Upper lobe of right lung (tissue), 1 donor: ENCODE data around the gene CTNND1. TPM values are rescaled to one million over a fixed set of nuclear protein-coding genes. Genes with fewer than 3 reads are reported as not detected.

Source experiments
- ATAC-seq: fragments of 200-7000 bp; cut with Tn5 transposase; one replicate; pipeline ENCODE4 v1.9.1; 2020; ENCODE audit warnings: mild to moderate bottlenecking, moderate library complexity
- DNase-seq: peaks from one replicate; pipeline ENCODE4 v3.0.0-alpha.2; 2020
- H3K27ac ChIP-seq: fragments of 200-600 bp; one replicate; pipeline ENCODE4 v1.8.0; 2022
- H3K27me3 ChIP-seq: fragments of 200-600 bp; one replicate; pipeline ENCODE4 v1.8.0; 2022; ENCODE audit warnings: mild to moderate bottlenecking
- H3K36me3 ChIP-seq: fragments of 200-600 bp; one replicate; pipeline ENCODE4 v1.8.0; 2022
- H3K4me1 ChIP-seq: fragments of 200-600 bp; one replicate; pipeline ENCODE4 v1.8.0; 2022
- H3K4me3 ChIP-seq: fragments of 200-600 bp; one replicate; pipeline ENCODE4 v1.8.0; 2022; ENCODE audit warnings: mild to moderate bottlenecking
- H3K9me3 ChIP-seq: fragments of 200-600 bp; one replicate; pipeline ENCODE4 v1.8.0; 2022
- intact Hi-C: fragments of 100-400 bp; cut with DNase I; formaldehyde crosslinking; loops from one replicate; pipeline ENCODE4 v1.11.0; 2022
- total RNA-seq: library from RNA; stranded (reverse); fragmentation: NEBNext Ultra II Directional; extraction: Animal tissue kit (Norgen Biotek cat#: 25700); gene quantifications from one replicate; pipeline ENCODE4 v1.2.1, GENCODE V29; 2021
- TF ChIP-seq, protein P1 (sequence below): fragments of 200-600 bp; IDR thresholded peaks from one replicate; pipeline ENCODE4 v1.8.0; 2022; ENCODE audit warnings: antibody characterized with exemption
- donor health status: DM: no; HTN: yes; CAD: no; lungs with severe emphysema.

Gene CTNND1
- total RNA-seq, 1 donor from 2014 or later: 245 TPM

DNA sequence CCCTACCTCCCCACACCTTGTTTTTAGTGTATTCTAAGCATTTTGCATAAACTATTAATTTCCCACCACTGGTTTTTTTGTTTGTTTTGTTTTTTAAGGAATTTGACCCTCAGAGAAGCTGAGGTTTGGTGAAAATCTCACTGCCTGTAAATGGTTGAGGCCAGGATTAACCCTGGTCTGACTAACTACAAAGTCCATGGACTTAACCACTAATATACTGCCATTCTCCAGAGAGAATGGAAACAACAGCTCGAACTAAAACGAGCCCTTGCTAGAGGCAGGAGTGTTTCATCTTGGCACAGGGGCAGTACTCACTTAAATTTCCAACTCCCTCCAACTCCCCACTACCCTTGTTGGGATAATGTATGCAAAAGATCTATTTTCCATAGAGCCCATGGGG lies 3.0 kb downstream of the CTNND1 start:
- no peaks in the 10 kb centered on the region for H3K36me3 ChIP-seq
- peaks cover 30% of the 10 kb centered on the region for H3K4me1 ChIP-seq
- intact Hi-C loops: loop anchor here (5.0 kb wide), 1 partner anchor 33 kb away; no protein-coding TSS in a partner anchor
- no peaks in the 10 kb centered on the region for H3K9me3 ChIP-seq
- H3K27ac ChIP-seq: peak overlapping the region; percentile 85
- DNase-seq (no peak), ATAC-seq (no peak)
- no peaks in the 10 kb centered on the region for H3K27me3 ChIP-seq
- TF ChIP-seq, protein P1, sequence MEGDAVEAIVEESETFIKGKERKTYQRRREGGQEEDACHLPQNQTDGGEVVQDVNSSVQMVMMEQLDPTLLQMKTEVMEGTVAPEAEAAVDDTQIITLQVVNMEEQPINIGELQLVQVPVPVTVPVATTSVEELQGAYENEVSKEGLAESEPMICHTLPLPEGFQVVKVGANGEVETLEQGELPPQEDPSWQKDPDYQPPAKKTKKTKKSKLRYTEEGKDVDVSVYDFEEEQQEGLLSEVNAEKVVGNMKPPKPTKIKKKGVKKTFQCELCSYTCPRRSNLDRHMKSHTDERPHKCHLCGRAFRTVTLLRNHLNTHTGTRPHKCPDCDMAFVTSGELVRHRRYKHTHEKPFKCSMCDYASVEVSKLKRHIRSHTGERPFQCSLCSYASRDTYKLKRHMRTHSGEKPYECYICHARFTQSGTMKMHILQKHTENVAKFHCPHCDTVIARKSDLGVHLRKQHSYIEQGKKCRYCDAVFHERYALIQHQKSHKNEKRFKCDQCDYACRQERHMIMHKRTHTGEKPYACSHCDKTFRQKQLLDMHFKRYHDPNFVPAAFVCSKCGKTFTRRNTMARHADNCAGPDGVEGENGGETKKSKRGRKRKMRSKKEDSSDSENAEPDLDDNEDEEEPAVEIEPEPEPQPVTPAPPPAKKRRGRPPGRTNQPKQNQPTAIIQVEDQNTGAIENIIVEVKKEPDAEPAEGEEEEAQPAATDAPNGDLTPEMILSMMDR: no peak
- peak overlapping the region; percentile 57 for H3K4me3 ChIP-seq

DNA sequence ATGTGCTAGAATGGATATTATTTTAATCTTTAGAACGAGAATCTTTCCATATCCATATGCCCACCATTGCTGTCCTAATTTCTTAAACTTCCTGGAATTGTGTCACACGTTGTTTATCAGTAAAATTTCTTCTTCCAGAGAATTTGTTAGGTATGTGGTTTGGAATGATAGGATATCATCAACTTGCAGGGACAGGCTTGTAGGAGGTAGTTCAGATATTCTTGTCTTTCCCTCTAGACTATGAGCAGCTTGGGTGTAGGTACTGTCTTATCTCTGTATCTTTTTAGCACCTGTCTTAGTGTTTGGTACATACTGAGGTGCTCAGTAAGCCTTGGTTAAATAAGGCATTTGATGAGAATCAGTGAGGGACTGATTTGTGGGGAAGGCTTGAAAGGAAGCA lies 3.4 kb downstream of the CTNND1 start:
- Histone ChIP-seq H3K4me1 (peaks cover 35% of the 10 kb centered on the region), H3K27ac (peak overlapping the region; percentile 85)

DNA sequence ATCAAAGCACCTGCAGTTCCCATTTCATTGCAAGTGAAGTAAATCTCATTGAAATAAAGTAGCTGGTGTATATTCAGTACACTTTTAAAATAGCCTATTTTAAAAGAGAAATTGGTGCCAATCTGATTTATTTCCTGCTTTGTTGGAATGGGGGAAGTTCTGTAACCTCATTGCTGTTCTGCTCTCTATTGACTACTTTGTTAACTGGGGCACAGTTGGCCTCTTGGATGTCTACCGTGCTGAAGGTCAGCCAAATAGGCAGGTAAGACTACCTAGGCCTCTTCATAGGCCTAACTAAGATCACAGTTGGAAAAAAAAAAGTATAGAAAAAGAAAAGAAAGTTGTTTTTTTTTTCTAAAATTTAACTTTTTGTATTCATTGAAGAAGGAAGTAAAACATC lies 9.2 kb downstream of the CTNND1 start:
- H3K9me3 ChIP-seq: no peaks in the 10 kb centered on the region
- no peaks in the 10 kb centered on the region for H3K27me3 ChIP-seq
- ATAC-seq: no peak
- H3K27ac ChIP-seq: peak overlapping the region; percentile 18
- no peaks in the 10 kb centered on the region for H3K36me3 ChIP-seq
- DNase-seq: no peak
- intact Hi-C loops: no loop called here
- TF ChIP-seq, protein P1: no peak
- H3K4me1 ChIP-seq: peaks cover 74% of the 10 kb centered on the region
- H3K4me3 ChIP-seq: no peak overlapping the region

More for the DNA sequence above, 3.4 kb downstream of the CTNND1 start:
- Histone ChIP-seq H3K4me3 (peak overlapping the region; percentile 57), H3K9me3 (no peaks in the 10 kb centered on the region), H3K36me3 (no peaks in the 10 kb centered on the region), H3K27me3 (no peaks in the 10 kb centered on the region)
- no peak for ATAC-seq
- DNase-seq: no peak
- TF ChIP-seq, protein P1: no peak
- intact Hi-C loops: loop anchor here (5.0 kb wide), 1 partner anchor 32 kb away; no protein-coding TSS in a partner anchor

DNA sequence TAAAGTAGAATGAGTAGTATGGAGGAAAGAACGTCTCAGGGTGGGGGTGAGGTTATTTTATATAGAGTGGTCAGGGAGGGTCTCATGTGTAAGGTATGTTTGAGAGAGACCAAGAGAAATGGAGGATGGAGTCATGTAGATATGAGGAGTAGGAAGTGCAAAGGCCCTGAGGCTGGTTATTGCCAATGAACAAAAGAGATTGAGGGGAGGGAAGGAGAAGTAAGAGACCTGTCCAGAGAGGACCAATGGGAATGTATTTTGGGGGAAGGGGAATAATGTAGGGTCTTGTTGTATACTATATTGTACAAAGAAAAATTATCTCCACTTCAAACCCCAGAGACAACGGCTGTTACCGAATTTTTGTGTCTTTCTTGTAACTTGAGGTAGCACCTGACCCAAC lies 9.8 kb downstream of the CTNND1 start:
- intact Hi-C loops: no loop called here
- Histone ChIP-seq H3K4me3 (no peak overlapping the region), H3K27ac (peak overlapping the region; percentile 18), H3K36me3 (no peaks in the 10 kb centered on the region), H3K4me1 (peaks cover 74% of the 10 kb centered on the region), H3K27me3 (no peaks in the 10 kb centered on the region), H3K9me3 (no peaks in the 10 kb centered on the region)
- TF ChIP-seq, protein P1: no peak
- ATAC-seq (no peak), DNase-seq (no peak)

DNA sequence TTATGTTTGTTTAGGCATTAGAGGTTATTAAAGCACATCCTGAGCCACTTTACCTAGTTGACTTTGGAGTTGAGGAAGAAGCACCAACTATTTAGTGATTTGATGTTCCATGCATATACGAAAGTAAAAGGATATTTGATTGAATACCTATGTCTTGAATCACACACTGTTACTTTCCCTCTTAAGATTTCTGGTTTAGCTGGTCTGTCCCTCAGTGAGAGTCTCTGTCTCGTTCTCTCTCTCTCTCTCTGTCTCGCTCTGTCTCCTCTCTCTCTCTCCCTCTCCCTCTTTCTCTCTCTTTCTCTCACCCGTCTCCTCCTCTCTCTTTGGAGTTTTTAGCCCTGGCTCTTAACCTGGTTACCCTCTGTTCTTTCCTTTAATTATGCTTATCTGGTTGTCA lies 11.0 kb downstream of the CTNND1 start:
- DNase-seq (no peak), ATAC-seq (peak; percentile 19)
- H3K9me3 ChIP-seq: no peaks in the 10 kb centered on the region
- H3K36me3 ChIP-seq: no peaks in the 10 kb centered on the region
- H3K27me3 ChIP-seq: no peaks in the 10 kb centered on the region
- H3K4me3 ChIP-seq: no peak overlapping the region
- peaks cover 83% of the 10 kb centered on the region for H3K4me1 ChIP-seq
- intact Hi-C loops: no loop called here
- TF ChIP-seq, protein P1: no peak
- H3K27ac ChIP-seq: peak overlapping the region; percentile 44
